K562 (cell line): ENCODE measurements around the gene CYTH4. TPM values are rescaled to one million over a fixed set of nuclear protein-coding genes. Genes with fewer than 3 reads are reported as not detected.
A peak's percentile ranks its signal among the peaks of the same experiment; 100 is the strongest.

Source experiments
- ARID2 ChIP-seq: fragments of 450-650 bp; IDR thresholded peaks from 2 replicates; pipeline ENCODE4 v1.6.1; 2017; ENCODE audit warnings: antibody characterized with exemption, mild to moderate bottlenecking
- CEBPZ ChIP-seq: fragments of 150-350 bp; IDR thresholded peaks from 2 replicates; pipeline ENCODE4 v1.6.1; 2014; ENCODE audit warnings: low read depth, mild to moderate bottlenecking, low read length, borderline replicate concordance
- FOS ChIP-seq: IDR thresholded peaks from 3 replicates; pipeline ENCODE4 v1.6.1; 2011; ENCODE audit not compliant: insufficient read length; ENCODE audit errors: extremely low read depth
- FOXK2 ChIP-seq, 2 experiments: fragments of 450-650 bp; IDR thresholded peaks in 1 of 2; conservative IDR thresholded peaks in 1 of 2; 2 replicates each; pipeline ENCODE4 v1.6.1; 2016; ENCODE audit warnings: low read depth in 2 of 2, mild to moderate bottlenecking in 1 of 2
- IRF1 ChIP-seq: sonication (generic); formaldehyde crosslinking; IDR thresholded peaks from 2 replicates; pipeline ENCODE4 v1.8.0; 2022; ENCODE audit warnings: missing genetic modification reagents, mild to moderate bottlenecking, borderline replicate concordance
- KDM5B ChIP-seq: fragments of 200-600 bp; sonication (generic); IDR thresholded peaks from 2 replicates; pipeline ENCODE4 v1.6.1; 2012; ENCODE audit warnings: low read depth, mild to moderate bottlenecking, moderate library complexity, low read length, control low read depth, inconsistent platforms; ENCODE audit not compliant: insufficient replicate concordance
- MEIS2 ChIP-seq: fragments of 450-650 bp; IDR thresholded peaks from 2 replicates; pipeline ENCODE4 v1.6.1; 2014; ENCODE audit warnings: mild to moderate bottlenecking; ENCODE audit not compliant: partially characterized antibody
- MYBL2 ChIP-seq, 2 experiments: fragments of 450-650 bp in 1 of 2; sonication (generic) in 1 of 2; formaldehyde crosslinking in 1 of 2; IDR thresholded peaks; 2 replicates each; pipeline versions ENCODE4 v1.6.1 to v1.8.1; 2017 to 2022; ENCODE audit warnings: borderline replicate concordance in 1 of 2, inconsistent platforms in 1 of 2, low read depth in 1 of 2, mild to moderate bottlenecking in 1 of 2, missing genetic modification reagents in 1 of 2, moderate library complexity in 1 of 2
- PHF8 ChIP-seq: fragments of 200-600 bp; sonication (generic); IDR thresholded peaks from 2 replicates; pipeline ENCODE4 v1.6.1; 2012; ENCODE audit warnings: mixed run types, mild to moderate bottlenecking, inconsistent platforms, low read length, moderate library complexity, borderline replicate concordance
- RBM34 ChIP-seq: fragments of 200-400 bp; formaldehyde crosslinking; IDR thresholded peaks from 2 replicates; pipeline ENCODE4 v1.6.1; 2018; ENCODE audit warnings: low read length, borderline replicate concordance; ENCODE audit not compliant: insufficient read depth
- SIN3A ChIP-seq, 2 experiments: fragments of 150-350 bp in 1 of 2; IDR thresholded peaks; 2 replicates each; pipeline ENCODE4 v1.6.1; 2011 to 2016; ENCODE audit warnings: borderline replicate concordance in 2 of 2, low read depth in 2 of 2, low read length in 2 of 2, mild to moderate bottlenecking in 2 of 2, moderate library complexity in 2 of 2; ENCODE audit not compliant: control insufficient read depth in 1 of 2
- TCF7L2 ChIP-seq: fragments of 150-350 bp; IDR thresholded peaks from 2 replicates; pipeline ENCODE4 v1.6.1; 2016; ENCODE audit warnings: low read depth, mild to moderate bottlenecking, low read length, moderate library complexity
- TSC22D4 ChIP-seq: fragments of 450-650 bp; IDR thresholded peaks from 2 replicates; pipeline ENCODE4 v1.6.1; 2016; ENCODE audit warnings: missing genetic modification characterization, missing biosample characterization, control low read depth
- ZNF12 ChIP-seq: sonication (generic); formaldehyde crosslinking; IDR thresholded peaks from 2 replicates; pipeline ENCODE4 v1.4.0; 2020; ENCODE audit warnings: mild to moderate bottlenecking, missing genetic modification reagents
- ZNF121 ChIP-seq: sonication (generic); formaldehyde crosslinking; conservative IDR thresholded peaks from 2 replicates; pipeline ENCODE4 v1.8.0; 2022; ENCODE audit warnings: missing genetic modification reagents
- ZNF197 ChIP-seq: fragments of 200-800 bp; sonication (Bioruptor generic); IDR thresholded peaks from 2 replicates; pipeline ENCODE4 v1.6.1; 2016; ENCODE audit warnings: low read depth, missing genetic modification characterization, missing compliant biosample characterization
- ZNF232 ChIP-seq: sonication (generic); formaldehyde crosslinking; IDR thresholded peaks from 2 replicates; pipeline ENCODE4 v1.8.0; 2022; ENCODE audit warnings: mild to moderate bottlenecking, missing genetic modification reagents
- ZNF277 ChIP-seq: fragments of 250-450 bp; sonication (Bioruptor Pico); IDR thresholded peaks from 2 replicates; pipeline ENCODE4 v1.8.0; 2022; ENCODE audit warnings: inconsistent platforms, mild to moderate bottlenecking, moderate library complexity, borderline replicate concordance
- ZNF707 ChIP-seq: fragments of 250-450 bp; sonication (Bioruptor Pico); conservative IDR thresholded peaks from 2 replicates; pipeline ENCODE4 v1.8.0; 2022; ENCODE audit warnings: inconsistent platforms, mild to moderate bottlenecking, moderate library complexity
- ZNF766 ChIP-seq: fragments of 200-800 bp; sonication (Bioruptor generic); conservative IDR thresholded peaks from 2 replicates; pipeline ENCODE4 v1.6.1; 2016; ENCODE audit warnings: missing genetic modification characterization, missing compliant biosample characterization
- ZNF830 ChIP-seq: fragments of 250-450 bp; sonication (Bioruptor Pico); IDR thresholded peaks from 2 replicates; pipeline ENCODE4 v1.5.0; 2021; ENCODE audit warnings: mild to moderate bottlenecking
- polyA plus RNA-seq, 8 experiments: library from polyadenylated mRNA; depleted of rRNA in 4 of 8; stranded (reverse) in 5 of 8; unstranded in 3 of 8; fragments of >200 nt; fragmentation: Nextera tagmentation in 2 of 8; fragmentation: Illumina TruSeq in 1 of 8; extraction: Ambion mirVana in 2 of 8; extraction: Trizol in 1 of 8; gene quantifications; 2 replicates each; pipeline versions ENCODE4 v1.2.1 to v1.2.3, GENCODE V29; 2011 to 2014; ENCODE audit warnings: inconsistent platforms in 1 of 8, missing spikeins in 1 of 8
- total RNA-seq, 7 experiments: library from RNA; depleted of rRNA in 6 of 7; stranded (reverse); fragments of >200 nt in 6 of 7; fragmentation: Illumina TruSeq in 2 of 7; extraction: Trizol in 2 of 7; gene quantifications; 2 replicates each; pipeline versions ENCODE4 v1.2.1 to v1.2.3, GENCODE V29; 2011 to 2021; ENCODE audit warnings: low replicate concordance in 1 of 7
- TF ChIP-seq, protein P1 (sequence below): sonication (generic); formaldehyde crosslinking; IDR thresholded peaks from 2 replicates; pipeline ENCODE4 v1.8.0; 2022; ENCODE audit warnings: mild to moderate bottlenecking, missing genetic modification reagents

The CYTH4 gene
- total and polyA plus RNA-seq, 9 of the 15 experiments (the other 6 are each of a cell fraction or from before 2014, with no cell fraction given), result 0.03 to 2.0 (median 0.61) TPM; not detected in 1

DNA sequence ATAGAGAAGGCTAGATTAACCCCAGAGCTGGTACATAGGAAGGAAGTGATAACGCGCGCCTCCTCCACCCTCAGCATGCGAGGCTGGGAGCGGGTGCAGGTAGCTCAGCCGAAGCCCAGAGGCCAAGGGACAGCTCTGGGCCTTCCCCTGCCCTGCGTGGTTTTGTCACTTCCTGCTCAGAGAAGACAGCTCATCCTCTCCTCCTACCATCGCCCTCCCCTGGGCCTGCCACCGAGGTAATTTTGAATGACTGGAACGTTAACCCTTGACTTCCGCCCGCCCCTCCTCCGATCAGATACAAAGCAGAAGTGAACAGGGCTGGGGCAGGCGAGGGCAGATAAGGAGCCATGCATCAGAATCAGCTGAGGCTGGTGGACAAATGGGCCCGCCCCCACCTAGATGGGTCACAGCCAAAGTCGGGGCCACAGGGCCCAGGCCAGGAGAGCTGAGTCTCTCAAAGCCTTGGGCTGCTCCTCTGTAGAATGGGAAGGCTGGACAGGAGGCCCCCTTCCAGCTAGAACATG is 39.9 kb upstream of the CYTH4 start (continued):
- no peak for TF ChIP-seq CEBPZ
- TF ChIP-seq MYBL2 (IDR thresholded peaks at IDR 0.05; ENCODE audit: low read depth), result peak; percentile 96
- no peak for TF ChIP-seq MYBL2 (CRISPR knock-in tag; IDR thresholded peaks at IDR 0.05; ENCODE audit: borderline replicate concordance)
- TF ChIP-seq ARID2, result no peak
- TF ChIP-seq ZNF707, result no peak
- peak; percentile 36 to 53; a peak in 1 of 4 replicates for TF ChIP-seq FOXK2 (conservative IDR thresholded peaks at IDR 0.05 in 1 of 2, IDR thresholded peaks at IDR 0.05 in 1 of 2; ENCODE audit: low read depth in 2 of 2)
- TF ChIP-seq ZNF766 (CRISPR knock-in tag), result no peak
- TF ChIP-seq, protein P1, sequence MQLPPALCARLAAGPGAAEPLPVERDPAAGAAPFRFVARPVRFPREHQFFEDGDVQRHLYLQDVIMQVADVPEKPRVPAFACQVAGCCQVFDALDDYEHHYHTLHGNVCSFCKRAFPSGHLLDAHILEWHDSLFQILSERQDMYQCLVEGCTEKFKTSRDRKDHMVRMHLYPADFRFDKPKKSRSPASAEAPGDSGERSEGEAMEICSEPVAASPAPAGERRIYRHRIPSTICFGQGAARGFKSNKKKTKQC, result no peak
- TF ChIP-seq SIN3A (IDR thresholded peaks at IDR 0.05; ENCODE audit: borderline replicate concordance in 2 of 2, control insufficient read depth in 1 of 2, low read depth in 2 of 2, low read length in 2 of 2), result peak in 1 of 2 experiments; percentile 83; a peak in 1 of 4 replicates
- TF ChIP-seq ZNF197, result no peak
- TF ChIP-seq ZNF232 (CRISPR knock-in tag), result no peak
- no peak for TF ChIP-seq ZNF830 (CRISPR knock-in tag)
- no peak for TF ChIP-seq TCF7L2
- TF ChIP-seq KDM5B, result no peak
- TF ChIP-seq ZNF121 (CRISPR knock-in tag), result no peak
- TF ChIP-seq IRF1 (CRISPR knock-in tag), result no peak
- no peak for TF ChIP-seq ZNF277 (CRISPR knock-in tag)
- TF ChIP-seq RBM34, result no peak
- no peak for TF ChIP-seq FOS
- TF ChIP-seq ZNF12, result no peak
- peak; percentile 18; the same call in 1 of the 2 replicates for TF ChIP-seq PHF8
- TF ChIP-seq MEIS2, result peak; percentile 89
- no peak for TF ChIP-seq TSC22D4
